NB4 (cell line): ENCODE measurements around the gene MED13L.

ENCODE experiments used
- CTCF ChIP-seq: IDR thresholded peaks from one replicate; pipeline ENCODE4 v1.5.1; 2012; ENCODE audit warnings: low read depth, low read length
- MYC ChIP-seq: IDR thresholded peaks from 2 replicates; pipeline ENCODE4 v1.6.1; 2011; ENCODE audit warnings: low read depth, low read length
- POLR2A ChIP-seq: IDR thresholded peaks from 2 replicates; pipeline ENCODE4 v1.6.1; 2011; ENCODE audit warnings: mild to moderate bottlenecking; ENCODE audit not compliant: insufficient read length; ENCODE audit errors: extremely low read depth
- TF ChIP-seq, protein P1 (sequence below): IDR thresholded peaks from 2 replicates; pipeline ENCODE4 v1.6.1; 2011; ENCODE audit warnings: low read depth, low read length

DNA sequence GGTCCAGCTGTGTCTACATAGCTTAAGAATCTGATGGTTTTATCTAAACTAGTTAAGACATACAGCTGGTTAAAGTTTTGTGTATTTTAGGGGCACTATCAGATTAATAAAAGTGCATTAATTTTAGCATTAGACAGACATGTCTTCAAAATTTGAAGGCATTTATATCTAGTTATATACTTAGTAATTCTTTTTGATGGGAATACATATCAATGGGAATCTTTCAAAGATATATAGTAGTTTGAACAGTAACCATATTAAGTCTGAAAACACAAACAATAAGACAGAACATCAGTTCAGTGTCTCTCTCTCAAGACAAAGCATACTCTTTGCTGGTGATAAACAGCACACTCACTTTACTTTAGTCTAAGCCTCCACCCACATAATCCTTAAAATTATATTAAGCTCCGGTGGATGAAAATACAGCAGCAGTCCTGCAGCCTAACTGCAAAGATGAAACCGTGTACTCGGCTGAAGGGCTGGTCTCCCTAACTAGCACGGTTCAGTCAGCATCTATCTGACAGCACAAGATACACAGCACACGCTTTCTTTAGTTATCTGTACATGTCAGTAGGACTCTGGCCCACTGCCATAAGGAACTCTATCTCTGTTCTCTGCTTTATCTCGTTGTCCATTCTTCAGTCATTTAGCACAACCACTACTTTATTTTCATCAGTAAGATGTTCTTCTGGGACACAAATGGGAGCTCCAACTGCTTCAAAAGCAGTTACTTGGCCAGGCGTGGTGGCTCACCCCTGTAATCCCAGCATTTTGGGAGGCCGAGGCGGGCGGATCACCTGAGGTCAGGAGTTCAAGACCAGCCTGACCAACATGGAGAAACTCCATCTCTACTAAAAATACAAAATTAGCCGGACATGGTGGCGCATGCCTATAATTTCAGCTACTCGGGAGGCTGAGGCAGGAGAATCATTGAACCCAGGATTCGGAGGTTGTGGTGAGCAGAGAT lies 80.5 kb downstream of the MED13L start:
- no peak for TF ChIP-seq CTCF
- TF ChIP-seq MYC: no peak
- TF ChIP-seq, protein P1, sequence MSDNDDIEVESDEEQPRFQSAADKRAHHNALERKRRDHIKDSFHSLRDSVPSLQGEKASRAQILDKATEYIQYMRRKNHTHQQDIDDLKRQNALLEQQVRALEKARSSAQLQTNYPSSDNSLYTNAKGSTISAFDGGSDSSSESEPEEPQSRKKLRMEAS: no peak
- TF ChIP-seq POLR2A: no peak
